Hippocampal formation (tissue), 2 donors: Measurements from ENCODE around the gene GOLM1.
"Not testable (repeated sequence)": the region's sequence is repeated elsewhere in the genome, so short reads cannot be mapped to it uniquely, and the experiment has no call there.

Source experiments
- DNase-seq, 2 donors: peaks; one replicate each; lab custom pipeline; 2025; lab: John Stamatoyannopoulos, UW

GOLM1 gene

GRCh38 chr9:86098824-86099700 lies at the start of gene GOLM1:
GOLM1 (minus strand) TSS chr9:86099558; CDS start chr9:86079320, 20,238 bp downstream.
- DNase-seq, result peak; percentile 34 to 59

- not testable (repeated sequence) for DNase-seq
Observed at GRCh38 chr9:86146671-86147070, 47.3 kb upstream of the GOLM1 start.

- DNase-seq, result not testable (repeated sequence)
Observed at GRCh38 chr9:86145960-86146359, 46.6 kb upstream of the GOLM1 start.

GRCh38 chr9:86142973-86143372 lies 43.6 kb upstream of the GOLM1 start:
- DNase-seq, result no peak

DNA sequence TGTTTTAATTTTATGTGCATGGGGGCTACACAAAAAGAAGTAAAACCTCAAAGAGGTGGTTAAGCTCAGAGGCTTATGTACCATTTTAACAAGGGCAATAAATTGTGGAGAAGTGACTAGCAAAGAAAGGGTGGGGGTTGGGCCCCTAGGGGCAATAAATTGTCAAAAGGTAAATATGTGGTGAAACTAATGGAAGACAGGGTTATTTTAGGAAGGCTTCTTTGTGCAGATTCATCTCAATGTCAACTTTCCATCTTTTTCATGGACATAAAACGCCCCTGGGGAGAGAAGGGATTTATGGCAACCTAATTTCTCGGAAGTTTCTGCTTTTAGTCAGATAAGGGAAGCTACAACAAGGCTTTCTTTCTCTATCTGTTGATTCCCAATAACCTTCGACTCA lies 42.5 kb upstream of the GOLM1 start:
- no peak for DNase-seq

DNA sequence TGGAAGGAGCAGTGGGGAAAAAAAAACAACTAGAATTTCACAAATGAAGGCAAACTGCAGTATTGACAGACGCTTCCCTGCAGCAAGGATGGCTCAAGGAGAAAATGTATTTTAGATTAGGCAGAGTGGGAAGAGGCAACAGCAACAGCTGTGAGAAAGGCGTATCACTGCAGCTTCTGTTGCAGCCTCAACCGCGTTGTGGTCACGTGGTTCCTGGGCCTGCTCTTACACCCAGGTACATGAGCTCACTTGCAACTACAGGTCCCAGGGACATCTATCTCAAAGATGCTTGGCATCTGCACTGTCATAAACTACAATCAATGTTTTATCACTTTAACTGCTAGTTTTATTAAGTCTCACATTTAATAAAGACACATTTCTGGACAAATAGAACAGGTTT lies 36.0 kb upstream of the GOLM1 start:
- DNase-seq, result no peak

GRCh38 chr9:86134361-86134760 lies 35.0 kb upstream of the GOLM1 start:
- DNase-seq, result no peak

DNA sequence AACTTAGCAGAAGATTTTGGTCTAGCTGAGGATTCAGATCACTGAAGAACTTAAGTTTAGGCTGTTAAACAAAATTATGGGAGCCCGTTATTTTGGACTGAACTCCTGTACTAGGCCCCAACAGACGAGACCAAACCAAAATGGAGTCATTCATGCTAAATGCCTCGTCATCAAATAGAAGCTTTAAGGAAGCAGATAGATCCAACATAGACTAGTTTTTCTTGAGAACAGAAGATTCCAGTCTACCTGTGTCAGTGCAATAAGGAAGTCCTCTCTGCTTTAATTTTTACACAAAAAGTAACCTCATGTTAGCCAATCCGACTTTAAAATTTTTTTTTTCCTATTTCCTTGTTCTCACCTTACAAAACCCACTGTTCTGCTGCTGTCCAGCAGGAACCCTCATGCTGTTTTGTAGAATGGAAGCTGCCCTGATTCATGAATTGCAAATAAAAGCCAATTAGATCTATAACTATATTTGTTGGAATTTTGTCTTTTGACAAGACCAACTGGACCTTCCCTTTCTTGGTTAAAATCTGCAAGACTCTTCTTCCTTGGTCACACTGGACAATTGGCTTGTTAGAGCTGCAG lies 29.0 kb upstream of the GOLM1 start:
- no peak for DNase-seq

GRCh38 chr9:86126998-86127972 lies 27.9 kb upstream of the GOLM1 start:
- DNase-seq, result peak; percentile 32 to 49

DNA sequence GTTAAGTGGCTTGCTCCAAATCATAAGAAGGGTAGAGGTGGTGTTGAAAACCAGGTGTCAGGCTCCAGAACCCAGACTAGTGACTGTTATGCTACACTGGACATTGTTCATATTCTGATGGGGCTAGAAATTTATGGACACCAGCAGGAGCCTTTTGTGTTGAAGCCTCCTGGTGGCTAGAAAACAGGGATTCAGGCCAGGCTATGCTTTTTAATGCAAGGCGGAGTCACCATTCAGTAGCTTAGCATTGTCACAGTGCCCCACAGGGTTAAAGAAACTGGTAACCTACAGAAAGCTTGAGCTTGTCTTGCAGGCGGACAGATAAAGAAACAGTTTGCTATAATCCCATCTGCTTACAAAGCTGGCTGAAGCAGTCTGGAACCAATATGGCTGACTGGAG lies 23.0 kb upstream of the GOLM1 start:
- DNase-seq, result no peak

DNA sequence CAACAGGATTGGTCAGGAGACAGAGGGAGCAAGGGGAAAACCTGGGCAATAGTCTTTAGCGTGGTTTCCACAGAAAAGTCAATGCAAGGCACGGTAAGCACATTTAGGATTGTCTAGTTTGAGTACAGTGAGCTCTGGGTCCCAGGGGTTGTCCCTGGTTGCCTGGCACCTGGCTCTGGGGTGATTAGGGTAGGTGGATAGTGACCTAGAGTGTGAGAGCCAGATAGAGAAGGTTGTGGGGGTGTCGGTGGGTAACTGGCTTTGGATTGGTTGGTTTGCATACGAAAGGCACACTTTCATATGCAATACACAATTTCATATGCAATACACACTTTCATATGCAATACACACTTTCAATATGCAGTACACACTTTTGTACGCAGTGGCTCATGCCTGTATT lies 20.1 kb upstream of the GOLM1 start:
- no peak for DNase-seq

DNA sequence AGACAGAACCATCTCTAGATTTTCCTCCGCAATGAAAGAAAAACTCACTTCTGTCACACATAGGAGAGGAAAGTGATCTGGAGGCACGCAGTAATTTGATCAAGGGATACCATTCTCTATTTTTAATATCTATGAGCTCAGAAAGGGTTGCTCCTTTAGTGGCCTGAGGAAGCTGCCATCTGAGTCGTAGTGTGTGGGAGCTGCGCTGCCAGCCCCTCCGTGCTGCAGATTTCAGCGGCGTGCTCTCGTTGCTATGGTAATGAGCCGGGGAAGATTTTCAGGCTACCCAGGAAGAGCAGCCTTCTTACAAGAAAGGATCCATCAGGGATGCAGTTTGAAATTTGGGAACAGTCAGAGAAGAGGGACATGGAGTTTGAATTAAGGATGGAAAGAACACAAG lies 17.1 kb upstream of the GOLM1 start:
- DNase-seq, result no peak

DNA sequence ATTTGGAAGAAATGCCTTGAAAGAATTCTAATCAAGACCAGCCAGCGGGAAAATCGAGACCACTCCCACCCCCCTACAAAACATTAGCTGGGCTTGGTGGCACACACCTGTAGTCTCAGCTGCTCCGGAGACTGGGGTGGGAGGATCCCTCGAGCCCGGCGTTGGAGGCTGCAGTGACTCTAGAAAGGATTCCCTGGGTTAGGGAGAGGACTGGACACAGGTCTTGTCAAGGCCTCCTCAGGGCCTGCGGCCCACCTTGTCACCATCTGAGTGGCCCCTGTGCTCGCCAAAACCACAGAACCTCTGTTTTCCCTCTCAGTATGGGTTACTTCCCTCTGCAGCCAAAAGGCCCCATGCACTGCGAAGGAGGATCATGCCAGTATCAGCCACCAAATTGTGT lies 16.5 kb upstream of the GOLM1 start:
- no peak for DNase-seq

GRCh38 chr9:86112057-86112456 lies 12.7 kb upstream of the GOLM1 start:
- DNase-seq, result no peak

GRCh38 chr9:86102626-86103025 lies 3.3 kb upstream of the GOLM1 start:
- DNase-seq, result no peak

DNA sequence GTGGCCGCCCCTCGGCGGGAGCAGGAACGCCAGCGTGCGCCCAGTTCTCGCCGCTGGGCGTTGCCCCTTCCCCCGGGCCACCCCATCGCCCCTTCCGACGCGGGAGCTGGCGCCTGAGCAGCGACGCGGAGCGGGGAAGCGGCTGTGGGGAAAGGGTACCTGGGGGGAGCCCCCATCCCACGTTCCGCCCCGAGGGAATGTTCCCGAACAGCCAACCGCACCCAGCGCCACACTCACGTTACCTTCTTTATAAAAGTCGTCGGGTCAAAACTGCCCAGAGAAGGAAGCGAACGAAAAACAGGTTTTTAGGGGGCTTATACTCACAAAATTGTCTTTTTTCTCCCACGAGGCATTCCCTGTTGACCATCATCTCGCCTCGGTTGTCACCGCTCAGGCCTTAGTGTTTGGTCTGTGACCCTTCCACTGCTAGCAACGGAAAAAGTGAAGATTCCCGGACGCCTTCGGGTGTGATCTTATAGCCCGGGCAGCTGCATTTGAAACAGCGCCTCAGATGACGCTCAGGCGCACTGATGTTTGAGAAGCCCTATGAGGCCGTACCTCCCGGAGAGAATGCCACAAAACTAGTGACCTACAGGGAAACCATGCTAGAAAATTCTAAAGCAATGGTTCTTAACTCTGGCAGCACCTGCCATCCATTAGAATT lies 475 bp upstream of the GOLM1 start:
- no peak for DNase-seq

DNA sequence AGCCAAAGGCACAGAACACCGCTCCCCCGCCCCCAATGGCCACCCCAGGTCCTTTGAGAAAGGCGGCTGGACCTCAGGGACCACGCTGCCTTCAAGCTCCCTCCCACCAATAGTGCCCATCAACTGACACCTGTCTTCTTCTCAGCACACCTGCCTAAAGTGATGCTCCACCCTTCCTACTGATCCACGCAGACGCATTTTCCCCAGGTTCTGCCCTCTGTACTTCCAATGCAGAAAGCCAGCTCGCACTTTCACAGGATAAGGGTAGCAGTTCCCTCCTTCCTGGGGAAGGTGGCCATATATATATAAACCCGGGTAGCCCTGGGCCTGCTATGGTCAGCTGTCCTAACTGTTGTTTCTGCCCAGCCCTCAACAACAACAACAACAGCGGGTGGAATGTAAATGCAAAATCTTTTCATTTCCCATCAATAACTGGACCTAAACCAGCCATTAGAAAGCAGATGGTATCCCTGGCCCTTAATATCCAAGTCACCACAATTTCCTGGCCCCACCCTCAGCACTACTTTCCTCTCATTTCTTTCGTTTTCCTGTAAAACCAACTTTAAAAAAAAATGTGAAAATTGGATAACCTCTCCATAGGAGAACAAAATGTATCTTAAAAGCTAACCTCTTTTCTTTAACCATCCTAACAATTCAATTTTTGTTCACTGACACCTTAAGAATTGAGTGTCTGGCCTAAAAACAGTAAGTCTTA lies 1.7 kb downstream of the GOLM1 start:
- no peak for DNase-seq

DNA sequence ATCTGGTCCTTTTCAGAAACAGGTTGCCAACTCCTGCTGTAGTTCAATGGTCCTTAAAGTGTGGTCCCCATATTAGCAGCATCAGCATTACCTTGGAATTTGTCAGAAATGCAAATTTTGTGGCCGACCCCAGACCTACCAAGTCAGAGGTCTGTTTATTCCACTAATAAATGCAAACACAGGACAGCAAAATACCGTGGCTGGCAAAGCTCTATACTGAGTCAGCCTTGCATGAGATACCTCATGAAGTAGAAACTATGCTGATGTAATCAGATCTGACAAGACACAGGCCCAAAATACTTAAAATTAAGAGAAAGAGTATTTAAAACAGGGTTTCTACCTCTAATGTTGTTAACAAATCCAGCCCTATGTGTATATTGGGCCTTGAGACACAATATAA lies 3.0 kb downstream of the GOLM1 start:
- DNase-seq, result no peak

DNA sequence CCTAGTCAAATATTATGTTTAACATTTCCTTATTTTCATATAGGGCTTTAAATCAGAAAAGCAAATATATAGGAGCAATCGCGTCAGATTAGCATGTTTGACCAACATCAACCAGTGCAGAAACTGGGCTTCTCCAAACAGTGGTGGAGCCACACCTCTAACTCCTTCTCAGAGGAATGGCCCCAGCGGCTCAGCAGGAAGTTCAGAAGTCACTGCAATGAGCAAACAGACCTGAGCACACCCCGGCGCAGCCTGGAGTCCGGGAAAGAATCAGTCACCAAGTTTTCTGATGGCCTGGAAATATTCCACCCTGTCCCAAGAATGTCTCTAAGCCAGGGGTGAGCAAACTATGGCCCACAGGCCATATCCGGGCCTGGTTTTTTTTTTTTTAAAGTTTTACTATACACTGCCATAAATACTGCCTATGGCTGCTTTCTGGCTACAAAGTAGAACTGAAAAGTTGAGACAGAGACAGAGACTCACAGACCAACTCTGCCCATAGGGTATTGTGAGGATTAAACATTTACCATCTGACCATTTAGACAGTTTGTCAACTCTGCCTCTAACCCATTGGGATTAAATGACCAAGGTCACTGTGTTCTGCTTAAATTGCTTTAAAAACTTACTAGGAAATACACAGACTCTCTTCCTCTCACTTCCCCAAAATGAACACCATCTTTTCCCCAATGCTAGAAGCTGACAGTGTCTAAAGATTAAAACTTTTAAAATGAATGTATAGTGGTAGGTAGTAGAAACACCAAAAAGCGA lies 5.4 kb downstream of the GOLM1 start:
- DNase-seq, result no peak

- no peak for DNase-seq
Observed at GRCh38 chr9:86091477-86091876, 7.9 kb downstream of the GOLM1 start.
